PC-9 (cell line): ENCODE measurements around the gene GSK3B. TPM values are rescaled to one million over a fixed set of nuclear protein-coding genes. Genes with fewer than 3 reads are reported as not detected.

Experiments
- BruUV-seq: library from RNA; stranded (reverse); fragments of 400-500 nt; replicated peaks from 2 replicates; lab custom pipeline; 2021; lab: Mats Ljungman, UMichigan
- CTCF ChIA-PET: fragments of 300-600 bp; sonication (Branson Sonifier 250); formaldehyde crosslinking; loops from one replicate; lab custom pipeline; 2022; ENCODE audit warnings: antibody characterized with exemption; lab: Charles Lee
- POLR2A ChIA-PET: fragments of 300-600 bp; sonication (Branson Sonifier 250); formaldehyde crosslinking; loops from one replicate; lab custom pipeline; 2022; ENCODE audit warnings: antibody characterized with exemption; ENCODE audit not compliant: unreplicated experiment; lab: Charles Lee
- DNase-seq, 2 experiments: peaks; one replicate each; pipeline versions ENCODE4 v3.0.0 to v3.0.0-alpha.2; 2015 to 2022; ENCODE audit warnings: mixed read lengths in 1 of 2
- H2AFZ ChIP-seq: fragments of 200-600 bp; sonication (generic); 2 replicates; pipeline ENCODE4 v1.8.1; 2017; ENCODE audit warnings: antibody characterized with exemption
- H3F3A ChIP-seq: fragments of 200-600 bp; sonication (generic); 2 replicates; pipeline ENCODE4 v1.8.1; 2017; ENCODE audit warnings: antibody characterized with exemption, mild to moderate bottlenecking, low read depth; ENCODE audit not compliant: insufficient read depth
- H3K27ac ChIP-seq: fragments of 200-600 bp; sonication (generic); 2 replicates; pipeline ENCODE4 v1.6.1; 2016; ENCODE audit warnings: mixed run types
- H3K27me3 ChIP-seq: fragments of 200-600 bp; sonication (generic); 2 replicates; pipeline ENCODE4 v1.6.1; 2016; ENCODE audit warnings: low read depth, mixed run types; ENCODE audit not compliant: insufficient read depth
- H3K36me3 ChIP-seq: fragments of 200-600 bp; sonication (generic); 2 replicates; pipeline ENCODE4 v1.6.1; 2016; ENCODE audit warnings: low read depth, mixed run types
- H3K4me1 ChIP-seq: fragments of 200-600 bp; sonication (generic); replicated peaks from 2 replicates; pipeline ENCODE4 v1.6.1; 2016; ENCODE audit warnings: mixed run types; ENCODE audit not compliant: insufficient read depth
- H3K4me2 ChIP-seq: fragments of 200-600 bp; sonication (generic); 2 replicates; pipeline ENCODE4 v1.6.1; 2017; ENCODE audit warnings: mixed run types
- H3K4me3 ChIP-seq: fragments of 200-600 bp; sonication (generic); 2 replicates; pipeline ENCODE4 v1.6.1; 2016; ENCODE audit warnings: mixed run types
- H3K79me2 ChIP-seq: fragments of 200-600 bp; sonication (generic); 2 replicates; pipeline ENCODE4 v1.6.1; 2017; ENCODE audit warnings: low read depth, mixed run types
- H3K9me2 ChIP-seq: fragments of 200-600 bp; sonication (generic); 2 replicates; pipeline ENCODE4 v1.8.1; 2017; ENCODE audit warnings: mild to moderate bottlenecking; ENCODE audit not compliant: insufficient read depth
- H3K9me3 ChIP-seq: fragments of 200-600 bp; sonication (generic); 2 replicates; pipeline ENCODE4 v1.8.1; 2016; ENCODE audit warnings: low read depth; ENCODE audit not compliant: insufficient read depth
- H4K20me1 ChIP-seq: fragments of 200-600 bp; sonication (generic); 2 replicates; pipeline ENCODE4 v1.8.1; 2017; ENCODE audit not compliant: insufficient read depth
- CTCF ChIP-seq: fragments of 200-600 bp; sonication (generic); conservative IDR thresholded peaks from 2 replicates; pipeline ENCODE4 v1.6.1; 2017; ENCODE audit warnings: mixed run types, antibody characterized with exemption, mild to moderate bottlenecking, moderate library complexity
- EZH2 ChIP-seq: fragments of 200-600 bp; sonication (generic); IDR thresholded peaks from 2 replicates; pipeline ENCODE4 v1.8.0; 2017; ENCODE audit warnings: antibody characterized with exemption, low read depth
- intact Hi-C: fragments of 100-400 bp; cut with micrococcal nuclease; formaldehyde crosslinking; loops from one replicate; pipeline ENCODE4 v1.10.0; 2022; ENCODE audit not compliant: unreplicated experiment
- total RNA-seq: library from RNA; stranded (reverse); gene quantifications from 2 replicates; pipeline ENCODE4 v1.2.3, GENCODE V29; 2021

GSK3B gene
- total RNA-seq, 1 experiment from 2014 or later = 62.0 TPM

DNA sequence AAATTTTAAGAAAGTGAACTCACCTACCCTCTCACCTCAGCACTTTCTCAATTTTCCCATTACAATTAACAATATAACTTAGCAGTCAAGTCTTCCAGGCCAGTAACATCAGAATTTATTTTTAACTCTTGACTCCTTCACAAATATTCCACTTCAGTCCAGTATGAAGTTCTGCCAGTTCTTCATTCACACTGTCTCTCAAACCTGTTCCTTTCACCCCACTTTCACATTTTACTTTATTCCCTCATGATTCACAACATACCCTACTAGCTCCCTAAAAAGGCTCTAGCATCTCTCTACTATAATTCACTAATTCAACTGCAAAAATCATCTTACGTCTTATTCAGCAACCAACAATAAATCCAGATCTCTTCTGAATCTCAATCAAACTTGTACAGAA lies 3.8 kb downstream of the GSK3B start:
- BruUV-seq = no TSS peak
- Histone ChIP-seq H4K20me1 (peaks cover 76% of the 10 kb centered on the region), H3K27ac (no peak overlapping the region), H3K9me2 (no peaks in the 10 kb centered on the region), H3K4me2 (peak overlapping the region; percentile 98), H3F3A (peaks cover 12% of the 10 kb centered on the region; the same call in 1 of the 2 replicates), H2AFZ (no peak overlapping the region), H3K27me3 (no peaks in the 10 kb centered on the region), H3K4me3 (peak overlapping the region; percentile 96), H3K36me3 (peaks cover 17% of the 10 kb centered on the region), H3K9me3 (no peaks in the 10 kb centered on the region), H3K4me1 (peaks cover 26% of the 10 kb centered on the region), H3K79me2 (peaks cover 87% of the 10 kb centered on the region)
- ChIA-PET CTCF (no interaction called here), POLR2A (no interaction called here)
- intact Hi-C loops = loop anchor here (5.0 to 10.0 kb wide), 6 partner anchors 118 to 626 kb away; partner anchors contain the start of genes POGLUT1 and TMEM39A
- no peak for DNase-seq
- no peak for TF ChIP-seq EZH2
- TF ChIP-seq CTCF = no peak

DNA sequence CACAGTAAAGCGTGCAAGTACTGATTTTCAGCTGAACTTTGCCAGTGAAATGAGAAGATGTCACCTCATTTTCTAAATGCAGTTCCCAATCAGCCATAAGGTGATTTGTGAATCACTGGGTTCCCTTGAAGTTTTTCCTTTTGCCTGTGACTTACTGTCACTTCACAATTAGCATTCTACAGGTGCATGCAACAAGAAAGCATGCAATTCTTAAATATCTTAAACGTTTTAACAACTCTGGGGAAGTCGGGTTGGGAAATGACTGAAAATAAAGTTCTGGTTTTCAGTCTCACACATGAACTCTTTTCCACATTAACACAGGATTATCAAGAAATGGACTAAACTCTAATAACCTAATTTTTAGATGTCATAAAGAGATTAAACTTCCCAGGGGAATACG lies 5.2 kb downstream of the GSK3B start:
- TF ChIP-seq EZH2 (no peak), CTCF (no peak)
- Histone ChIP-seq H3K4me2 (peak overlapping the region; percentile 98), H3F3A (peaks cover 8% of the 10 kb centered on the region; the same call in 1 of the 2 replicates), H3K27ac (no peak overlapping the region), H3K9me3 (no peaks in the 10 kb centered on the region), H4K20me1 (peaks cover 83% of the 10 kb centered on the region), H3K79me2 (peaks cover 100% of the 10 kb centered on the region), H3K36me3 (peaks cover 17% of the 10 kb centered on the region), H3K27me3 (no peaks in the 10 kb centered on the region), H2AFZ (no peak overlapping the region), H3K4me1 (peaks cover 26% of the 10 kb centered on the region), H3K9me2 (no peaks in the 10 kb centered on the region), H3K4me3 (peak overlapping the region; percentile 40; the same call in 1 of the 2 replicates)
- POLR2A ChIA-PET = interaction anchor here (0.6 kb wide), 1 partner anchor 729 kb away, joined by 6 read pairs; no protein-coding TSS in a partner anchor
- no peak for DNase-seq
- intact Hi-C loops = no loop called here
- CTCF ChIA-PET = interaction anchor here (0.6 kb wide), 1 partner anchor 19 kb away, joined by 3 read pairs; no protein-coding TSS in a partner anchor
- BruUV-seq = no TSS peak

- Histone ChIP-seq H3K9me3 (no peaks in the 10 kb centered on the region), H3K9me2 (no peaks in the 10 kb centered on the region), H3K27me3 (no peaks in the 10 kb centered on the region), H3K27ac (no peak overlapping the region), H3K4me3 (peak overlapping the region; percentile 40; the same call in 1 of the 2 replicates), H3F3A (peaks cover 6% of the 10 kb centered on the region; the same call in 1 of the 2 replicates), H3K79me2 (peaks cover 100% of the 10 kb centered on the region), H3K4me2 (peak overlapping the region; percentile 98), H3K36me3 (peaks cover 17% of the 10 kb centered on the region), H3K4me1 (peaks cover 26% of the 10 kb centered on the region), H2AFZ (no peak overlapping the region), H4K20me1 (peaks cover 86% of the 10 kb centered on the region)
- TF ChIP-seq EZH2 (no peak), CTCF (no peak)
- no peak for DNase-seq
- intact Hi-C loops = no loop called here
- no TSS peak for BruUV-seq
- POLR2A ChIA-PET = no interaction called here
- CTCF ChIA-PET = no interaction called here
Observed at GRCh38 chr3:120088622-120089021, 5.6 kb downstream of the GSK3B start.
